Stimulated activated CD8-positive, alpha-beta memory T cell treated with anti-CD3 and anti-CD28 coated beads, Interleukin-15, amount 100 ng/mL, for 1 hour (primary cell): Measurements from ENCODE around the gene DGKB.

ENCODE experiments used
- DNase-seq: peaks from one replicate; pipeline ENCODE4 v3.0.0-alpha.2; 2020; ENCODE audit warnings: low read depth

The DGKB gene

DNA sequence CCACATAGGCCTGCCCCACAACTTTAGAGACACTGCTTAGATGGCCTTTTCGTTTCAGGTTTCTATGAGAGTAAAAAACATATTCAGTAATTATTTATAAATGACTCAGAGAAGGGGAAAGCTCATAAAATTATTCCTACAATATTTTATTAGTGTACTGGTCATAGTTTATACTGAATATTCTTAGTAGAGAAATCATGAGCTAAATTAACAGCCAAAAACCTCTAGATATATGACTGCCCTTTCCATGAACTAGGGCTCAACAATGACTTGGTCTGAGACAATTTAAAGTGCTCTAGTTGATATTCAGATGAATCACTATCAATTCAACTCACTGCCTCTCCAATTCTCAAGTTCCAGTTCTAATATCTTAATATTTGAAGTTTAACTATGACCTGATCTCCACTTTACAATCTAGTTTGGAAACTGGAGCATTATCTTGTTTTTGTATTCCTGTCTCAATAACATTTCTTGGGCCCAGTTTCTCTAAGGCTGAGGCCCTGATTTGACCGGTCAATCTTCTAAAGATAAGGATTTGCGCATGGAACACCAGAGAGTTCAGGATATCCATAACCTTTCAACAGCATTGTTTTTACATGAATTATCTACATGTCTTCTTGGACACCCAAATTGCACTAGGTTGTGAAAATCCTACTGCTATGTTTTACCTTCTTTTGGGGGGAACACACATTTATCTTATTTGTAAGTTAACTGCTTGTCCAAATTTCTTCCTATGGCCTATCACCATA lies 141.6 kb downstream of the DGKB start:
- DNase-seq, result no peak

DNA sequence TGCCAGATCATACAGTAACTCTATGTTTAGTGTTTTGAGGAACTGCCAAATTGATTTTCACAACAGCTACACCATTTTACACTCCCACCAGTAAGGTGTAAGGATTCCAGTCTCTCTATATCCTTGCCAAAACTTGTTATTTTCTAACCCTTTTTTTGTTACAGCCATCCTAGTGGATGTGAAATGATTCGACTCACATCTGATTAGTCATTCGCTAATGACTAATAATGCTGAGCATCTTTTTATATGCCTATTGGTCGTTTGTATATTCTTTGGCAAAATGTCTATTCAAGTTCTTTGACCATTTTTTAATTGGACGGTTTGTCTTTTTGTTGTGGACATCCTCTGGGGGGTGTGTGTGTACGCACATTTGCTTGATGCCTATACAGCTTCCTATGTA lies 142.8 kb downstream of the DGKB start:
- no peak for DNase-seq

DNA sequence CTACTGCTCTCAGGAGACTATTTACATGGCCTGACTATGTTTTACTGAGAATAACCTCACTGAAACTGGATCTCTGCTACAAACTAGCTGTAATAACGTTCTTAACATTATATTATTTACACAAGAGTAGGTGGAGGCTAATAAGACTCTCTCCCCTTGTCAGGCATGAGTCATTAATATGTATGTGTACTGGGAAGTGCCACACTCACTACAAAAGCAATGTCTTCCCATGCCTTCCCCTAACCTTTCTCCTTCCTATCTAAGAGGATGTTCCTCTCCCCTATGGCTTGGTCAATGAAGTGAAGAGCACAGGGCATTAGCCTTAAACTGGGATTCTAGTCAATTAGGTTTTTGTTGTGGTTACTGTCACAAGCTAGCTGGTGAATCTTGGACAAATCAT lies 147.9 kb downstream of the DGKB start:
- no peak for DNase-seq

DNA sequence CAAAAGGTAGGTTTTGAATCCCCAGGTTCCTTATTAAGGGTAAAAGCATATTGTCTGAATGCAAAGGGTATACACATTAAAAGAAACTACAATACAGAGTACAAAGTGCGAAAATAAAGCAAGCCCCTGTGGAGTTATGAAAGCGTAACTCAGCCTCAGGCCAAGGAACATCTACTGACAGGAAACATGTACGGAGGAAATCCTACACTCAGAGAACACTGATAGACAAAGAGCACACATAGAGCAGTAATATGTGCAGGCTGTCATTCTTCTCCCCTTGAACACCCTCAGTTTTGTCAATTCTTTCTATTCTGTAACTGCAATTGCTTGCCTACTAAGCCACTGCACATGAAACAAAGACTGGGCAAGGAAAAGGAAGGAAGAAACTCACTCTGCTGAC lies 150.2 kb downstream of the DGKB start:
- DNase-seq, result no peak

DNA sequence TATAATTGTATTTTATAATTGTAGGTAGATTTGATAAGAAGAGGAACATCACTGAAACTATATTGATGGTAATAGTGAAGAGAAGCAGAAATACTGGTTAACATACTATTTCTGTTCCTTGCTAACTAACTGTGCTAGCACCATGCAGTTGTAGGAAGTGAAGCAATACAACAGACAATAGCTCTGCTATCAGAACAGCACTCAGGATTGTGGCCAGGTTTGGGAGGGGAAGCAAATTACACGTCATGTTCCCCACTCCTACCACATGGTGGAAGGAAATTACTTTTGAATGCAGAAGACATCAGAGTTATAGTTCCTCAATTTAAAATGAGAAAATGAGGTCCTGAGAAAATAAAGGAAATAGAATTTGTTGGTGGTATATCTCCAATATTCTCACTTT lies 151.1 kb downstream of the DGKB start:
- DNase-seq, result no peak

DNA sequence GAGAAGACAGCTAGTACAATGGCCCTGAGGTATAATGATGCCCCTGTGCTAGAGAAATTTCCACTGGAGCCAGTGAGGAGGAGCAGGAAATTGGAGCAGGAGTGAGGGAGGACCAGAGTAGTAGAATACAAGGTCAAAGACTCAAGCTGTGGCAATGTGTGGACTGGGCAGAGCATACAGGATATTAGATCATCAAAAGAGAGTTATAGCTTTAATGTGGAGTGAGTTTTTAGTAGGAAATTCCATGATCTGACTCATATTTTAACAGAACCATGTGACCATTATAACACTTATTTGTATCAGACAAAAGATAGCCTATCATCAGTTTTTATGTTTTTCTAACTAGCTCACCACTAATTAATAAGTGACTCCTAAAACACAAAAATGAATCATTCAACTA lies 154.1 kb downstream of the DGKB start:
- DNase-seq, result no peak

DNA sequence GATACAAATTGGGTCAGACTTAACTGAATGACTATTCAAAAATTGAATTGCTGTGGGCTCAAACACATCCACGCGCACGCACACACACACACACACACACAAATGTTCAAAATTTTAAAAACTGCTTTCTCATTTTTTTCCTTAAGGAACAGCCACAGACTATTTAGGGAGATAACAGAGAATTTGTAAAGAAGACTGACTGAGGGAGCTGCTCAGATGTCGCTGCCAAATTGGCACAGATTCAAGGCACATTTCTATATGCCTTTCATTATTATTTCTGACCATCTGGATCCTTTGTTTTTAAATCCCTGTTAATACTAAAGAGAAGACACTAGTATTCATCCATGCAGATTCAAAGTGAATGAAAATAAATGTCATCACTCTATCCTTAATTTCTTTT lies 154.8 kb downstream of the DGKB start:
- no peak for DNase-seq

DNA sequence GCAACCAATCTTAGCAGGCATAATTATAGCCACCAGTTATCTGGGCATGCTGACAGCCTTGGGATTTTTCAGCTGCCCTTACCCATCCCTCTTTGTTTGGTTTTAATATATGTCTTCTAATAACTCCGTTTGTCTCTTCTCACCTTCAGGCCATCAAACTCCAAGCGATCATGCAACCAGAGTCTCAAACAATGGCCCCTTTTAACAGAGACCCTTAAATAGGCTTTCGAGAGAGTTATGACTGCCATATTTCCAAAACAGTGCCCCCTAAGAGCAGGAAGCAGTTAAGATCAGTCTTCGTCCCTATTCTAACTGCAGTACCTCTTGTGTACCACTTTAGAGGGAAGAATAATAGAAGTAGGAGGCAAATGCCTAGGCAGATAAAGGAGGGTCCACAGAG lies 157.5 kb downstream of the DGKB start:
- DNase-seq, result no peak

DNA sequence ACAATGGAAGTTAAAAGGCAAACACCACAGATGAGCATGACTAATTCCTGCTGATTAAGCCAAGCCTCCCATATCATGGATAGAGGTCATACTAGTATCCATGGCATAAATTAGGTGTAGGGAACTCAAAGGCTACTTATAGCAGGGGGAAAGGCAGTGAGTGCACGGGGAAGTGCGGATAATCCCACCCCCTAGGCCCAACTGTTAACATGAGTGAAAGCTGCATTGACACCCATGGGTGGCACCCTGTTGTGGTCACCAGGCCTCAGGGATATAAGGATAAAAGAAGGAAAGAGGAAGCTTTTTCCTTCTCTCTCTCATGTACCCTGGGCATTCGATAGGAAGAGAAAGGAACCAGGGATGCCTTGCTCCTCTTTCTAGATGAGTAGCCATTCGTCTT lies 161.9 kb downstream of the DGKB start:
- DNase-seq, result no peak

DNA sequence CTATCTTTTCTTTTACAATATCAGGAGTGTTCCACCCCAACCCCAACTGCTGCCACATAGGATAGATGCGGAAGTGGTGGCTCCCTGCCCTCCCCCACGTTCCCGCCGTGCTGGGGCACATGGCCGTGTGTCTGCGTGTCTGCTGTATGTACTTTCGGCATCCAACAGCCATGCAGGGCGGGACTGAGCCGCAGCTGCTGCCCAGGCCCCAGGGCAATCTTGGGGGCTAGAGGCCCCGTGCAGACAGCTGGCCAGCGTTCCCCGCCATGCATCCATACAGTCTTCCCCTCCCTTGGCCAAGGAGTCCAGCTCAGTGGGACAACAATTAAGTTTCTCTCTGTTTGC lies 162.7 kb downstream of the DGKB start:
- no peak for DNase-seq

DNA sequence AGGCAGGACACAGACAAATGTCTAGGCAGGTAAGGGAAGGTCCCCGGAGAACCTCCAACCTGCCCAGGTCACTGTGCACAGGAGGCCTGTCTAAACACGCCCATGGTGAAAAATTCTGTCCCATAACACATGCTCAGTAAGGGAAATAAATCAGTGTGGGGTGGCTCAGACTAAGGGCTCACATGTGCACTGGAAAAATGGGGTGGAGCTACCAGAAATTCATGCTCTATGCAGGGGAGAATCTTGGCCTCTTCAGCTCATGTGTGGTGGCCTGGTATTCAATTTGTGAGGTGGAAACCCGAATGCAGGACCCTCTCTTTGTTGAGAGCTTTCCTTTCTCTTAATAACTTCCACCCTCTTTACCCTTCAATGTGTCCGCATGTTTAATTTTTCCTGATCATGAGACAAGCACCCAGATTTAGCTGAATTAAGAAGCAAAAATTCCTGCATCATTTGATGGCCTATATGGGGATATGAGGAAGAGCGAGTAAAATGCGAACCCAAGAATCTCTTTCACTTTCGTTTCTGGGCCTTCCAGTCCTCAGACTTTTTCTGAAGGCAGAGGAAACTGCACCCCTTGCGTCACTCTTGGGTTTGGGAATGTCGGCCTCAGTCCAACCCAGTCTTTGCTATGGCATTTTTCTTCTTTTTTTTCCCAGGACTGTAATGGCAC lies 163.2 kb downstream of the DGKB start:
- DNase-seq, result no peak

DNA sequence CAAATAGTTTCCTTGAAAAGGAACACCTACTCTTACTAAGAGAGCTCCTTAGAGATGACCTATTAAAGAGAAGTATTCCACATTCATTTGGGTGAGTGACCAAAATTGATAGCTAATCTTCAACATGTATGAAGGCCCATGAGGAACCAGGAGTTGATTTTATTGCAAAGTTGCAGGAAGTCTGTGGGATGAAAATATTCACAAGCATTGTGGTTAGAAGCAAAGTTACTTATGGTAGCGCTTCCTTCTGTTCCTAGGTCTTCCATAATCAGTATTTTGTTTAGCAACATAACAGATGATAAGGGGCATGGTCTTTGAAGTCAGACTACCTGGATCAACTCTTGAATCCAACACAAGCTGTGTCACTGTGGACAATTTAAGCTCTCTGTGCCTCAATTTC lies 164.5 kb downstream of the DGKB start:
- DNase-seq, result no peak

DNA sequence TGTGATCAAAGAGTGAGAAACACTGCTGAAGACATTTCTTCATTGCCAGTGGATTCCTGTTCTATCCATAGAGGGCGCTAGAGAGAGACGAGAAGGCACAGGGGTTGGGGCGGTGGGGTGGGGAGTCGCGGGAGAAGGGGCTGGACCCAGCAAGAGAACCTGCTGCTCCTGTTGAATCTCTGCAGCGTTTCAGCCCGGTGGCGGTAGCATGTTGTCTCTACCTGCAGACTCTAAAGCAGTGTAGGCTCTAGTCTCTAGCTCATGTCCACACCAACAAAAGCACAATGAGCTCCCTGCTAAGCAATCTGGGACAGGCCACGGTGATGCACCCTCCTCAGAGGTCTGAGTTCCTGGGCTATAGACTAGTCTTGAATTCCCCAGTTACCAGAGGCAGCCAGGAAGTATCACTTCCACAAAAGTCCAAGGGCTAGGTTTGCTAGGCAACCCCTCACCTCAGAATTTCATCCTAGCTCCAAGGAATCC lies 167.7 kb downstream of the DGKB start:
- DNase-seq, result no peak

DNA sequence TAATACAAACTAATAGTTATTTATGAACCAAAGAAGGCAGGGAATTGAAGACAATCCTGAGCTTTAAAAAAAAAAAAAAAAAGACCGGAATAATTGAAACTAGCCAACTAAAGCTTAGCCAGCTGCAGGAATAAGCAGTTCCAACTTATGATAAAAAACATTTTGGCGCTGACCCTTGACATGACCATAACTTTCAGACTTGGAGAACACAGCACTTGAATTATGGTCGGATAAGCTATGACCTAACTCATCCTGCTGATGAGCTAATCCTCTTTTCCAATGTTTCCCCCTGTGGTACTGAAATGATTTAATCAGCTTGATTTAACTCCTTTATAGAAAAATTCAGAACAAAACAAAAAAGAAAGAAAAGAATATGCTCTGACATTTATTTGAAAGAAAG lies 181.8 kb downstream of the DGKB start:
- DNase-seq, result no peak

DNA sequence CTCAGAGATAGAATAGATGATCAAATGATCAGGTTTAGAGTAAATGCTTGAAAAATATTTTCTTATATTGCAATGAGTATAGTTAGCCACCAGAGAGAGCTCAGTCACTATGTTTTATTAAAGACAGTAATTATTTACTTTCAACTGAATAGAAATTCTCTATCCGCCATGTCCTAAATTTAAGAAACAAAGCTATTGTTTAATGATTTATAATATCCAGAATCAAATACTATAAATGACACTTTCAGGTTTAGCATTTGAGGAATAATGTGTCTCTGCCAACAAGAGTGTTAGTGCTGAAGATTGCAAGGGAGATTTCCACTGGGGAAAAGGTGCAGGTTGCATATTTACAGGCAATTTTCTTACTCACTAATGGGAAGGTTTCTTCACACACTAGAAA lies 184.7 kb downstream of the DGKB start:
- no peak for DNase-seq

DNA sequence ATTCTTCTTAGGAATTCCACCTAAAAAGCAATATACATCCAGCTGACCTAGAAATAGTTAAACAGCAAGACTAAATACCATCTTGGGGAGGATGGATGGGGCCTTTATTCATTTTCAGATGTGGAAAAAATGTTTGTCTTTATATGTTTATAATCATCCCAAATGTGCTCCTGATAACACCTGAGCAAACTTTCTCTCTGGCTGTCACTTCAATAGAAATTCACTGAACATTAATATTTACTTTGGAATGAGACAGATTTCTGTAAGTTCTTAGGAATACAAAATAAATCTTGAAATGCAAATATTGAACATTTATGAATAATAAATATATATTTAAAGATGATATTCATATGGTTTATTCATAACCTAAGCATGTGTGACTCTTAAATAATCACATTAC lies 185.4 kb downstream of the DGKB start:
- no peak for DNase-seq

DNA sequence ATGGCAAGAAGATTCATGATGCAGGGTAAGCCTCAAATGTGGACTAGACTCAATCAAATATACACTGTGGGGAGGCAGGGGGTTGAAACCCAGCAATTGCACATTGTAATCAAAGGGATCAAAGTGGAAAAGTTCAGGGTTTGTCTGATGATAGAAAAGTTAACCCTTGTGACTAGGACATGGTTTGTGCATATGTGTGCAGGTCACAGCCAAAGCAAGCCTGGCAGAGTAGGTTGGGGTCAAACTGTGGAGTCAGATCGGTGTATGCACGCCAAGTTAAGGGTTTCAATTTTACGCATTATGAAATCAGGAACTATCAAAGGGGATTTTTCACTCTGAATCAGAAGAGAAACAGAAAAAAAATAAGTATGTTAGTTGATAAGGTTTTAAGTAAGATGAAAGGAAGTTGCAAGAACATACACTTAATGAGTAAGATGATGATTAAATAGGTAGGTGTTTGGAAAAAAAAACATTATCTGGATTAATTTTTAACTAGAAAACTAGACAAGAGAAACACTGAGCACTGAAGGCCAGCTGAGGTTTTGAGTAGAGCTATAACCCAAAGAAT lies 188.3 kb downstream of the DGKB start:
- no peak for DNase-seq

DNA sequence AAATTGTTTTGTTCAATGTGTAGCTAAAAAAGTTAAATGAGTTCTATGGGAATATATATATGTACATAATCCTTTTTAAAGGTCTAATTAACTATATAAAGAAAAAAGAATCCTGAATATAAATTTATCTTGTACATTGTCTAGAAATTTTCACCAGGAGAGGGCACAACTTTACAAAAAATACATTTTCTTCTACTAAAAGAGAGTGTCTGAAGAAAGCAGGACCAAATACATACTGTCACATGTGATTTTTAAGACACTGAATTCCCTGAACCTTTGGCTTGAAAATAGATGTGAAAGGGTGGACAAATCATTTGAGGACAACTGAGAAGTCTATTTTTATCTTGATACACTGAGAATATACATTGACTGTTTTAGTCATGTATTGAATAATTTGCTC lies 204.3 kb downstream of the DGKB start:
- DNase-seq, result no peak

DNA sequence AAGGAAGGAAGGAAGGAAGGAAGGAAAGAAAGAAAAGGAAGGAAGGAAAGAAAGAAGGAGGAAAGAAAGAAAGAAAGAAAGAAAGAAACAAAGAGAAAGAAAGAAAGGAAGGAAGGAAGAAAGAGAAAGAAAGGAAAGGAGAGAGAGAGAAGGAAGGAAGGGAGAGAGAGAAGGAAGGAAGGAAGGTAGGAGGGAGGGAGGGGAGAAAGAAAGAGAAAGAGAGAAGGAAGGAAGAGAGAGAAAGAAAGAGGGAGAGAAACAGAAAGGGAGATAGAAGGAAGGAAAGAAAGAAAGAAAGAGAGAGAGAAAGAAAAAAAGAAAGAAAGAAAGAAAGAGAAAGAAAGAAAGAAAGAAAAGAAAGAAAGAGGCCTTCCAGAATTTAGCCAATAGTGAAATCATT lies 204.9 kb downstream of the DGKB start:
- DNase-seq, result no peak

DNA sequence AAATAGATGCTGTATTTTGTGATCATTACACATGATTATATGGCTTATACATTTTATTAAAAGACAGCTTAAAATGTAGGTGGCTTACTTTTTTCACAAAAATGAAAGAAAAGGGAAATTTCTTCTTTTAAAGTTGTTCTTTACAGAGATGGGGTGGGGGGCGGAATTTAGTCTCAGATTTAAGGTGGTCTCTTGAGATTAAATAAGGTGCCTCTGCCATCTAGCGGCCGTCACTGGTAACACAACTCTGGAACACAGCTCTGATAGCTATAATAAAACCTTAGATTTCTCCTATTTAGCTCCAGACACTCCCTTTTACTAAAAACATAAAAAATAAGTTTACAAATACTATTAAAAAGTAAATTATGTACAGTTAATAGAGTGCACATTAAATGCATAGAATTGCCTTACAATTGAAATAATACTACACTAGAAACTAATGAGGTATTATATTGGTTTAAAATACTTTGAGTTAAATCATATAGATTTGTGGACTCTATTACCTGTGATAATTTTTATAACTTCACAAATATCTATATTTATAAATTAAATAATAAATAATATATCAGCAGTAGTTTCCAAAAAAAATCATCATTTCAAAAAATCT lies 210.9 kb downstream of the DGKB start:
- DNase-seq, result peak; percentile 20

DNA sequence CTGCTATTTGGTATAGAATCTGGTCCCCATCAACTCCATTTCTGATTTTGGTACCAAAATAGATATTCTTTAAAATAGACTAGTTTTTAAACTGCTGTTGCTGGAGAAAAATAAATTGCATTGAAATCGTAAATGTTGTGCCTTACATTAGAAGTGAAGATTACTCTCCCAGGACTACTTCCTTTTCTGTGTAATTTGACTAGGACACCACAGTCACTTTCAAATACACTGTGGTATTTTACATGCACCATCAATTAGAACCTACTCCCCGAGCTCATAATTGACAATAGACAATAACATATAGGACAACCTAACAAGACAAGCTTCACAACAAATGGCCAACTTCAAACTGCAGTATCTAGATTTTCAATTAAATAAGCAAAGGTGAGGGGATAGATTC lies 211.5 kb downstream of the DGKB start:
- no peak for DNase-seq

DNA sequence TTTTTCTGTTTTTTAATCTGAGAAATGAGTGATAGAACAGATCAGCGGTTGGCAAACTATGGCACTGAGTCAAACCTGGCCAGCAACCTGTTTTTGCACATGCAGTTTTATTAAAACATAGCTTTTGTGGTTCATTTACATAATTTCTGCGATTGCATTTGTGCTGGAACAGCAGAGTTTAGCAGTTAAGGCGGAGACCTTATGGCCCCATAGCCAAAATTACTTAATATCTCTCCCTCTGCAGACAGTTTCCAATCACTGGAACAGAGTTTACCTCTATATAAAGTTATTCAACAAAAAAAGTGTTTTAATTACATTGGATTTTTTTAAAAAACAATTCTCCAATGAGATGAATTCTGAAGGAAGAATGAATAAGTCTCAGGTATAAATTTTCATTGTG lies 212.1 kb downstream of the DGKB start:
- no peak for DNase-seq

DNA sequence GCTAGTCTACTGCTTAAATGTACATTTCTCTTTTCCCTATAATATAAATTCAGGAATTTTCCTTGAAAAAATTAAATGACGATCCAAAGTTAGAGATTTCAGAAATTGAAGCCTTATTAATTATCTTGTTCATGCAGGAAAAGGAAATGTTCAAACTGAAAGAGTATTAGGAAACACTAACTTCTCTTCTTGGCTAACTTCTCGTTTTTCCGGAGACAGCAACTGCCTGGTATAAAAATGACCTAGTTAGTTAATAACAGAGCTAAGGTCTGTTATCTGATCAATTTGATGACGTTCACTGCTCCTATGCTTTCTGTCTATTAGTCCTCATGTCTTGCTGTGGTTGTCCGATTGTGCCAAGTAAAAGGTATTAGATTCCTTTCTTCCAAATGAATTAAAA lies 212.5 kb downstream of the DGKB start:
- DNase-seq, result no peak
